NCI-H2107 treated with DMSO at 0.1 percent for 48 hours (cell line): Measurements from ENCODE around the gene CHRM2.
"Not testable (repeated sequence)": the region's sequence is repeated elsewhere in the genome, so short reads cannot be mapped to it uniquely, and the experiment has no call there.

Experiments used
- DNase-seq: peaks from one replicate; lab custom pipeline; 2025; ENCODE audit not compliant: unreplicated experiment; lab: John Stamatoyannopoulos, UW

Gene CHRM2

DNA sequence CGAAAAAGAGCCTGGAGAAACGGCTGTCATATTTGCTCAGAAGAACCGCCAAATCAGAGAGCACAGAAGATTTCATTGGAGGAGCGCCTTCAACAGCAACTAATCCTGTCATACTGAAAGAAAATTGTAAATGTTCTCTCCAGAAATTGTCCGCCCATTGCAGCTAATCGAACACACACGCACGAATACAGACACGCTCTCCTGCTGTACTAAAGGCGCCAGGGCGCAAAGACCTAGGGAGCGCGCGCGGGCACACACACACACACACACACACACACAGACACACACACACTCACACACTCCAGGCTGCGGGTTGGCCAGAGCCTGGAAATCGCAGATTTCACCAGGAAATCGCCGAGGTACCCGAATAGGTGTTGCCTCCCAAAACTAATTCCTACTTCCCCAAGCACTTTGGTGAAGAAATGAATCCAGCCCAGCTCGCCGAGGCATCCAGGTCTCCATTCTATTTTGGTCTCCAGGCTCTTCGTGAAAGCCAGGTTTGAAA lies at the start of gene CHRM2:
TSS of gene CHRM2 (plus strand) at position 157 of the 505 bp plus-strand sequence. CDS start 146,214 bp downstream, outside the sequence.
- no peak for DNase-seq

DNA sequence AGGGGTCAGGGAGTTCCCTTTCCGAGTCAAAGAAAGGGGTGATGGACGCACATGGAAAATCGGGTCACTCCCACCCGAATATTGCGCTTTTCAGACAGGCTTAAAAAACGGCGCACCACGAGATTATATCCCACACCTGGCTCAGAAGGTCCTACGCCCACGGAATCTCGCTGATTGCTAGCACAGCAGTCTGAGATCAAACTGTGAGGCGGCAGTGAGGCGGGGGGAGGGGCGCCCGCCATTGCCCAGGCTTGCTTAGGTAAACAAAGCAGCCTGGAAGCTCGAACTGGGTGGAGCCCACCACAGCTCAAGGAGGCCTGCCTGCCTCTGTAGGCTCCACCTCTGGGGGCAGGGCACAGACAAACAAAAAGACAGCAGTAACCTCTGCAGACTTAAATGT lies 37.1 kb upstream of the CHRM2 start:
- not testable (repeated sequence) for DNase-seq

GRCh38 chr7:136845899-136846465 lies 22.5 kb upstream of the CHRM2 start:
- no peak for DNase-seq

DNA sequence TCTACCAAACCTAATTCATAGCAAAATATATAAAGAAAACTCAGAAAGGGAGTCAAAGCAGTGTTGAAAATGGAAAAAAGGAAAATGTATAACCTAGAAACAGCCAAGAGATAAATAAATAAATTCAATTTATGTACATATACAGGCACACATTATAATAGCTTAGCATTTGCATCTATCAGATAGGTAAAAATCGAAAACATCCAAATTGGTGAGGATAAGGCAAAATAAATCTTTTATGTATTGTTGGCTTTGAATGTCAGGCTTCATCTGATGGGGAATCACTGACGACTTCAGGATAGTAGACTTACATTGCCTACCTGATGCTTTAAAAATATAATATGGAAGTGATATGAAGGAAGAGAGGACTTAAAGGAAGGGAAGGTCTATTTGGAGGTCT lies 20.6 kb upstream of the CHRM2 start:
- DNase-seq = no peak

DNA sequence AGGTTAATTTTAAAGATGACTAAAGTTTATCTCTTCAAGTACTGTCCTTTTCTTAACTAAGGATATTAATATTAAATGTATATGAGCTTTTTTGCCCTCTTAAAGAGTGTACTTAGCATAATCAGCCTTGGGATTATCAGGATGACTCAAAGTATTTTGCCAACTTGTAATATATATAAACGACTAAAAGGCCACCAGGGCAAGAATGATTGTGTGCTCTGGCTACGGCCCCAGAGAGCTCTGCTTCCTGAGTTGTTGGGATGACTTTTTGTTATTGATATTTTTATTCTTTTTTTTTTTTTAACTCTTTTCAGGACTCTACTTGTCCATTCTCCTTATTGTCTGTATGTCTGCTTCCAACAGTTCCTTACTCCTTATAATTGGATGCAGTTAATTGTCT lies 14.8 kb upstream of the CHRM2 start:
- no peak for DNase-seq

DNA sequence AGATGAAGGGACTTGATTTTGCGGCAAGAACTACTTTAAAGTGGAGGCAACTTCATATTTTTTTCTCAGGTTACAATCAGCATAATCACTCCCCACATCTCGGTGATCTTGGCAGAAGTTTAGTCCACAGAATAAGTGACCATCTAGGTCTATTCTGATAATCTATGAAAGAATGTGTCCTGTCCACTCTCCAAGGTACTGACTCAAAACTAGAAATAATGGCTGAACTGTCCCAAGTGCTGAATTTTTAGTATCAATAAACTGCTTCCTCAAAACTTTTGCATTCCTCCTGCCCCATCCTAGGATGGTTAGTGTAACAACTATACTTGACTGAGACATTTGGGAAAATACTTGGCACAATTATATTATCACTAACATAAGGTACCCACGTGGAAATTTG lies 10.9 kb upstream of the CHRM2 start:
- no peak for DNase-seq

DNA sequence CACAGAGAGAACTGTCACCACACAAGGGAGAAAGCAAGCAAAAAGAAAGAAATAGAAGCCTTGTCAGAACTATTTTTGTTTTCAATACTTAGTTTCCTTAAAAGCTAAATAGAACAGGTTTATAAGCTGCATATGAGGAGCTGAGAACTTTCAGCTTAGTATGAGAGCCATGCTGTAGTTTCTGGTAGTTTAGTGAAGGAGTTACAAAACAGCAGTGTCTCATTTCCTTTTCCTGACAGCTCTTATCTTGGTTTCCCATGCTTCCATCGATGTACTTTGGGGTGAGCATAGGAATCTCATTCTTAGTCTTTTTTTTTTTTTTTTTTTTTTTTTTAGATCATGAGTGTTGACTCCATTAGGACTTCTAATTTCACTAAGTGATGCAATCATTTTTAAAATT lies 8.6 kb upstream of the CHRM2 start:
- no peak for DNase-seq

DNA sequence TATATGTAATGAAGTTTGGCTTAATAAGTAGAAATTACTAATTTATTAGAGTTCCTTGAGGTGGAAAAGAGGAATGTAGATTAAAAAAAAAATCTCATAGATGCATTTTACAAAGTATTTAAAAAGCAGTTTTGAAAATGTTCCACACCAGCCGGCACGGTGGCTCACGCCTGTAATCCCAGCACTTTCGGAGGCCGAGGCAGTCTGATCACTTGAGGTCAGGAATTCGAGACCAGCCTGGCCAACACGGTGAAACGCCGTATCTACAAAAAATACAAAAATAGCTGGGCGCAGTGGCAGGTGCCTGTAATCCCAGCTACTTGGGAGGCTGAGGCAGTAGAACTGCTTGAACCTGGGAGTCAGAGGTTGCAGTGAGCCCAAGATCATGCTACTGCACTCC lies 3.2 kb upstream of the CHRM2 start:
- no peak for DNase-seq

DNA sequence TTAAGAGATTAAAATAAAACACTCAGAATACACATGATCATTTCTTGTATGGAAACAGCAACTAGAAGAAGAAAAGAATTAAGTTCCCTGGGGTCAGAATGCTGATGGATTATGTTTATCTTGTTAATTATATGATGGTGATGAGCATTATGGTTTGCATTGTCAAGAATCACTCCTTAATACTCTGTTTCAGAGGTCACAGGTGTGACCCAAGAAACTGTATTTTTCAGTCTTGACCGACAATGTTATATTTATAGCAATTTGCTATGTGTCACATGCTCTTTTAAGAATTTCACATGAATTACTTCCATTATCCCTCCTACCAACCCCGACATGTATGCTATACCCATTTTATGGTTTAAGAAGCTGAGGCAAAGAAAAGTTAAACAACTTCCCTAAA lies 2.7 kb upstream of the CHRM2 start:
- no peak for DNase-seq

- DNase-seq = no peak
Measured at GRCh38 chr7:136869001-136869961, 829 bp downstream of the CHRM2 start.

DNA sequence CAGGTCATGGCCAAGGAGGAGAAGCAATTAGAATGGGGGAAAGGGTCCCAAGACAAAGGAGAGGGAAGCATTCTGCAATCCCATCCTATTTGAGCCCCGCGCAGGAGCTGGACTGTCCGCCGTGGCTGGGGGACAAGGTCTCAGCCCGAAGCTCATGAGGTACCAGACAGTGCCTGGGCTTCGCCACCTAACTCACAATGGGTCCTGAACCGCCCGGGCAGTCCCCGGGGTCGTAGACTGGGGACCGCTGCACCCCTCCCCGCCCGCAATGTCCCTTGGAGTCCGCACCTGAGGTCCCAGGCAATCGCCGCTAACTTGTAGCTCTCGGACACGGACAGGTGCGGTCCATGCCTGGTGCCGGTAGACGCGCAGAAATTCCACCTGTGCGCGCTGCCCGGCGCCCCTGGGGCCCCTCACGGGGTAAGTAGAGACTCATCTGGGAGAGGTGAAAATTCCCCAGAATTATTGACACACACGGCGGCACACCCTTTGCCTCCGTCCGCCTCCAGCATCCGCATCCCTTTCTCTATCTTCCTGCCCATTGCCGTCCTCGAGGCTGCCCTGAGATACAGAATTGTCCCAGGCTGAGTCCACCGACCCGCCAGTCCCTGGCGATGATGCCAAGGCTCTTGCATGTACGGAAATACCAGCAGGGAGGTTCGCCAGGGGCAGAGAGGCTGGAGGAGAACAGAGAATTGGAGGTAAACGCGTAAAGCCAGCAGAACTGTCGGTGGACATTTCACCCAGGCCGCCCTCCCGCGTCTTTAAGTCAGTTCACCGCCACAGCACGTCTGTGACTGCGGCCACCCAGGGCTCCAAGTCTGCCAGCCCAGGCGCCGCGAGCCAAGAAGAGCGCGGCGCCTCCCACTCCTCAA lies 1.8 kb downstream of the CHRM2 start:
- DNase-seq = no peak

DNA sequence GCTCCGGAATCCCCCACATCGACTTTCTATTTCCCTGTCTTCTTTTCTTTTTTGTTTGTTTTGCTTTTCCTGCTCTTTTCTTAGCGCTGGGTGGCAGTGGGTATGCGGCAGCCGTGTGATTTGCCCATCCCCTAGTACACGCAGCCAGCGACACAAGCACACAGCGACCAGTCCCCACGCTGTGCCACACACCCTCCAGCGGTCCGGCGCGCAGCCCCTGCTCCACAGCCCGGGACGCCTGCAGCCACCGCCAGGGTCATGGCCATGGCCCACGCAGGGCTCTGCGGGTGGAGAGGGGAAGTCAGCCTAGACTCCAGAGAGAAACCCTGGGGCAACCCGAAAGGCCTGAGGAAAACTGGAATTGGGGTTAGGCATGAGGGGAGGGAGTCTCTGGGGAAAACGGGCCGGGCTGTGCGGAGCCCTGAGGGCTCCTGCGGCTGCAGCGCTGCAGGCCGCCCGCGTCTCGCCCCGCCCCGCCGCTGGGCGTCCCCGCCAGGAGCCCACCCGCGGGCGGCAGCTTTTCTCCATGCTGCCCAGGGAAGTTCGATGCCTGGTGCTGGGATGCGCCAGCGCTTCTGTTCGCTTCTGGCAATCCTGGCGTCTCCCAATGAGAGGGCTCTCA lies 2.5 kb downstream of the CHRM2 start:
- DNase-seq = no peak

DNA sequence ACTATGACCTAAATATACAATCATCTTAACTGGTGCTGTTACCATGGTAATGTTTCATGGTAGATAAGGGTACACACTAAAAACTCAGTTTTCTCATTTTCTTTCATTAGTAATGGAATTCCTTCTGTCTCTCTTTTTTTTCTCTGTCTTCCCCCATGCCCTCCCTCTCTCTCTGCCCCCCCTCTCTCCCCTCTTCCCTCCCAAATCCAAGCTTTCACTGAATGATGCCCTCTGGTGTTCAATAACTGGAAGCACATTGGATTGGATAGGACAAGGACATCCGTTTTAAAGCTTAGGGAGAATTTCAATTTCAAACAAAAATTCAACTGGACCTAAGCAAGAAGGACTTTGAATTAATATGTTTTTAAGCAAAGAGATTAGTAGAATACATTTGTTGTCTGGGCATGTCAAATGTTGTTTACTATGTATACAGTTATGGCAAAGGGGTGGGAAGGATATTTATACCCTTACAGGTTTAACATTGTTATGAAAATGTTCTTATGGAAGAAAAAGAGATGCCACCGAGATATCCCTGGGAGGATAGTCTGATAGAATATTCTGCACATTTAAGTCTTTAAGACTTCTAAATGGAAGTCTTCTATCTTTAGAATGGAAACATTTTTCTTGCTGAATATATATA lies 6.1 kb downstream of the CHRM2 start:
- peak; percentile 6 for DNase-seq

DNA sequence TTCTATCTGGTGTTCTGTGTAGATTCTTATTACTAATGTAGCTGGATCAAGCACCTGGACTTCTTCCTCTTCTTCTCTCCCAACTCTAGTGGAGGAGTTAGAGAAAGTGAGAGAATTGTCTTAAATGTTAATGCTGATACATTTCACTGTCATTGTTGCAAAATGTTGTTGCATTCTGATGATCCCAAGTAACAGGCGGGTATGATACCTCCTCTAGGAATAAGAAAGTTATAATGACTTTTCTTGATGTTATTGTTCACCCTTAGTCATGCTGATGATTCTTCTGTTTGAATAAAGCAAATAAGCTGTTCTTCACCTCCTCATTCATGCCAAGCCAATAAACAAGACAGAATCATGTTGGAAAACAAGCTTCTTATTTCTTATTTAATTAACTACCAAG lies 9.1 kb downstream of the CHRM2 start:
- DNase-seq = no peak

GRCh38 chr7:136877990-136878389 lies 9.5 kb downstream of the CHRM2 start:
- no peak for DNase-seq

DNA sequence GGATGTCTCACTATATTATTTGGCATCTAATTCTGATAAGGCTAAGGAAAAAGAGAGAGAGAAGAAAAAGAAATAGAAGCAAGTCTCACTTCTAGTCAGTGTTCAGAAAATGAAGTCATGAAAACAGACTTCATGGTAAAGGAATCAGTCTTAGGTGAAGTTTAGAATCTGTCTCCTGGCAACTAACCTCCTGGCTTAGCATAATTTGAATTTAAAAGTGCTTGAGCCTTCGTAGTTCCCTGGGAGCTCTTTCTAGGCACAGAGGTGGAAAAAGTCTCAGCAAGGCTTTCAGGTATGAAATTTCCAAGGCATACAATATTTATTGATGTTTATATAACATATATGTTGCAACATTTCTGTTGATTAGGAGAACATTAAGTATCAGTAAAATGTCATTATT lies 10.4 kb downstream of the CHRM2 start:
- DNase-seq = no peak

DNA sequence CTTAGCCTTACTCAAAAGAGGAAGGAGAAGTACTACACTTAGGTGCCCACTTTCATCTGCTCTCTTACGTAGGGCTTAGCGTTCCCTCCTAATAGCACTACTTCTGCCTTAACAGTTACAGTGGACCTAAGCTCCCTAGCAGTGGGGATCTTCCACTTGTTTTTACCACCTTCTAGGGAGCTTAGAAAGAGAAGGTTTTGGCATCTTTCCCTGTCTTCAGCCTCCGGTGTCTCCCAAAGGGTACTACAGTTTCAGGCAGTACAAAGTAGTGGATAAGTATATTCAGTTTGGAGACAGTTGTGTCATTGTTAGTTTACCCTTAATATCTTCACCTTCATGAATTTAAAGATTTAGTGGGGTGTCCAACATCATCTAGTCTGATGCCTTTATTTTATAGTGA lies 14.6 kb downstream of the CHRM2 start:
- no peak for DNase-seq

DNA sequence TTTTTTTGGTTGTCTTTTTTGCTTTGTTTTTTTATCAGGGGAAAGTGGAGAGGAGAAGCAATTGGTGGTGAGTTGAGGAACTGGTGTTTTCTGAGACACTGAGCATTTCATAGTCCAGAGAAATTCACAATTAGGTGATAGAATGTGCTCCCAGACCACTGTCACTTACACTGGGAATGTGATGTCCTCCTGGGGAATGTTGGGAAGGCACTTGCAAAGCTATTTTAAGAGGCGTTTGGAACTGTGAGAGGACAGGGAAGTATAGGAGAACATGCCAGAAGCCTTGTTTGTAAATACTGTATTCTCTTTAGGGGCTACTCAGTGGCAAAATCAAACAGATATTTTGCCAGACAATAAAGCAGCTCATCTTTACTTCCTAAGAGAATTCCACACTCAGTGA lies 16.0 kb downstream of the CHRM2 start:
- DNase-seq = no peak

- DNase-seq = no peak
Measured at GRCh38 chr7:136887317-136887716, 18.9 kb downstream of the CHRM2 start.

DNA sequence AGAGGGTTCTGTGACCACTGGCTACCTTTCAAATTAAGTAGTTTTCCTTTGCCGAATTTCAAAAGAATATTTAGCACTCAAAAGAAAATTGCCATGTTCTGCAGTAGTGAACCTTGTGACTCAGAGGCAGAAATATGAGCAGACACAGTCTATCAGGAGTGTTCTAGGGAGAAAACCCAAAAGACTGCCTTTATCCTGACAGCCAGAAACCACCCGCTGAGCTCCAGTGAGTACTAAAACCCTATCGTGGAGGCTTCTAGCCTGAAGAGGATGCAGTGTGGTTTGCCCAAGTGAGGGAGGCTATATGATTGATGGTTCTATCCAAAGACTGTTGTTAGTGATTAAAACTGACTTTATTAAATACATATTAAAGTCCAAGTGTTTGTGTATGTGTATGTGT lies 21.9 kb downstream of the CHRM2 start:
- DNase-seq = no peak
